ENCODE measurements around the gene ARHGEF37. TPM values are rescaled to one million over a fixed set of nuclear protein-coding genes. Genes with fewer than 3 reads are reported as not detected.
A peak's percentile ranks its signal among the peaks of the same experiment; 100 is the strongest.

Gene ARHGEF37
- total RNA-seq, 1 experiment from 2014 or later: 0.64 TPM

GRCh38 chr5:149617760-149618306, 36.5 kb downstream of the ARHGEF37 start:
- no peaks in the 10 kb centered on the region for H3K9me3 ChIP-seq (ENCODE audit: low read depth, low read length, poor library complexity, severe bottlenecking)
- ChIA-PET POLR2A (ENCODE audit: low non-redundant PET) (no interaction called here), CTCF (interaction anchor here (0.5 kb wide), 1 partner anchor 37 kb away, joined by 4 read pairs; no protein-coding TSS in a partner anchor)
- DNase-seq (ENCODE audit: low spot score): no peak
- no peak overlapping the region for H3K27ac ChIP-seq (ENCODE audit: low read depth, low read length, poor library complexity, severe bottlenecking)
- intact Hi-C loops (cut with micrococcal nuclease; ENCODE audit: unreplicated experiment): loop anchor here (5.0 kb wide), 1 partner anchor 176 kb away; no protein-coding TSS in a partner anchor
- H3K4me1 ChIP-seq (ENCODE audit: insufficient read depth, low read length, poor library complexity, severe bottlenecking): no peaks in the 10 kb centered on the region
- H3K27me3 ChIP-seq (replicated peaks; ENCODE audit: insufficient read depth, low read depth, low read length, poor library complexity): no peaks in the 10 kb centered on the region
- no peak overlapping the region for H3K4me3 ChIP-seq (ENCODE audit: low read depth, low read length, poor library complexity, severe bottlenecking)
- H3K36me3 ChIP-seq (ENCODE audit: insufficient read depth, low read length, poor library complexity, severe bottlenecking): no peaks in the 10 kb centered on the region
- no TSS peak for BruUV-seq (replicated peaks)
- no peak for TF ChIP-seq CTCF (conservative IDR thresholded peaks at IDR 0.05; ENCODE audit: low read depth, low read length)

GRCh38 chr5:149618581-149619248, 37.4 kb downstream of the ARHGEF37 start:
- no peaks in the 10 kb centered on the region for H3K4me1 ChIP-seq (ENCODE audit: insufficient read depth, low read length, poor library complexity, severe bottlenecking)
- no peak overlapping the region for H3K4me3 ChIP-seq (ENCODE audit: low read depth, low read length, poor library complexity, severe bottlenecking)
- no peaks in the 10 kb centered on the region for H3K36me3 ChIP-seq (ENCODE audit: insufficient read depth, low read length, poor library complexity, severe bottlenecking)
- no peak for TF ChIP-seq EZH2 (IDR thresholded peaks at IDR 0.05; ENCODE audit: borderline replicate concordance, low read depth, low read length, poor library complexity, severe bottlenecking)
- peak; percentile 85 for TF ChIP-seq CTCF (conservative IDR thresholded peaks at IDR 0.05; ENCODE audit: low read depth, low read length)
- no peaks in the 10 kb centered on the region for H3K9me3 ChIP-seq (ENCODE audit: low read depth, low read length, poor library complexity, severe bottlenecking)
- no peaks in the 10 kb centered on the region for H3K27me3 ChIP-seq (replicated peaks; ENCODE audit: insufficient read depth, low read depth, low read length, poor library complexity)
- ChIA-PET CTCF (interaction anchor here (0.6 to 1.2 kb wide), 5 partner anchors 10 to 252 kb away, joined by 3 to 6 read pairs (median 4); no protein-coding TSS in a partner anchor), POLR2A (ENCODE audit: low non-redundant PET) (no interaction called here)
- intact Hi-C loops (cut with micrococcal nuclease; ENCODE audit: unreplicated experiment): loop anchor here (5.0 kb wide), 1 partner anchor 176 kb away; no protein-coding TSS in a partner anchor
- DNase-seq (ENCODE audit: low spot score): peak; percentile 78
- no TSS peak for BruUV-seq (replicated peaks)
- H3K27ac ChIP-seq (ENCODE audit: low read depth, low read length, poor library complexity, severe bottlenecking): no peak overlapping the region

- CTCF ChIA-PET: interaction anchor here (0.7 kb wide), 1 partner anchor 718 kb away, joined by 4 read pairs; no protein-coding TSS in a partner anchor
- Histone ChIP-seq H3K4me1 (ENCODE audit: insufficient read depth, low read length, poor library complexity, severe bottlenecking) (no peaks in the 10 kb centered on the region), H3K4me3 (ENCODE audit: low read depth, low read length, poor library complexity, severe bottlenecking) (no peak overlapping the region), H3K27me3 (replicated peaks; ENCODE audit: insufficient read depth, low read depth, low read length, poor library complexity) (no peaks in the 10 kb centered on the region), H3K27ac (ENCODE audit: low read depth, low read length, poor library complexity, severe bottlenecking) (no peak overlapping the region), H3K36me3 (ENCODE audit: insufficient read depth, low read length, poor library complexity, severe bottlenecking) (no peaks in the 10 kb centered on the region), H3K9me3 (ENCODE audit: low read depth, low read length, poor library complexity, severe bottlenecking) (no peaks in the 10 kb centered on the region)
- POLR2A ChIA-PET (ENCODE audit: low non-redundant PET): no interaction called here
- DNase-seq (ENCODE audit: low spot score): no peak
- no TSS peak for BruUV-seq (replicated peaks)
- intact Hi-C loops (cut with micrococcal nuclease; ENCODE audit: unreplicated experiment): no loop called here
- TF ChIP-seq EZH2 (IDR thresholded peaks at IDR 0.05; ENCODE audit: borderline replicate concordance, low read depth, low read length, poor library complexity, severe bottlenecking) (no peak), CTCF (conservative IDR thresholded peaks at IDR 0.05; ENCODE audit: low read depth, low read length) (no peak)
These were observed 40.3 kb downstream of the ARHGEF37 start for GRCh38 chr5:149621415-149622098.

Data from A673 (cell line).